ENCODE measurements around the gene ANKRD33B.
"Not testable (repeated sequence)": the region's sequence is repeated elsewhere in the genome, so short reads cannot be mapped to it uniquely, and the experiment has no call there.

ANKRD33B gene

DNA sequence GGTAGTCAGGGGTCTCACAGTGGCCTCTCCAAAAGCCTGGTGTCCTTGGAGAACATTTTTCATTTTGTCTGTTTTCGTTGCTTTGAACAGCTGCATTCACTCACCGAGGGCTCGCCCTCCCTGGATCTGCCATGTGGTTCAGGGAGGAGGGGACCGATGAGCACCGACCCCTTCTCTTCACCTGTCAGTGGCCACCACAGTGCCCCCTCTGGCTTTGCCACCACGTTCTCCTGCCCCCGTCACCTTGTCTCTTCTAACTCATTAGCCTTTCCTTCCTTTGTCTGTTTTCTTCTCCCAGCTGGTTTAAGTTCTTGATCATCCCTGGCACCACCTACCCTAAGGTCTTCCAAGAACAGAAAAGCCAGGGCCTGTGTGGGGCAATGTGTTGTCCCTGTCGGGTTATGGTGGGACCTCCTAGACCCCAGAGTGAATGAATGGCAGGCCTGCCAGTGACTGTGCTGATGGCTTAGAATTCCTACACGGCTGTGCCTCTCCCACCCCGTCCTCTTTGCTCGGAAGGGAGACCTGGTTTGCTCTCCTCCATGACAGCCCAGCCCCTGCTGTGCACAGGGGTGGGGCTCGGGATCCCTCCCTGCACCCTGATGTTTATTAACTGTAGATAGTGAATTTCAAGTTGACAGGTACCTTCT is 90.0 kb downstream of the ANKRD33B start:
- Histone ChIP-seq H3K9ac (ENCODE audit: low read depth, low read length) (no peak overlapping the region), H3K4me1 (ENCODE audit: insufficient read depth, low read length) (peaks cover 3% of the 10 kb centered on the region; the same call in 1 of the 2 replicates), H3K36me3 (ENCODE audit: insufficient read depth, low read length) (no peaks in the 10 kb centered on the region), H3K9me3 (ENCODE audit: control insufficient read depth, insufficient read depth, low read length) (no peaks in the 10 kb centered on the region)

DNA sequence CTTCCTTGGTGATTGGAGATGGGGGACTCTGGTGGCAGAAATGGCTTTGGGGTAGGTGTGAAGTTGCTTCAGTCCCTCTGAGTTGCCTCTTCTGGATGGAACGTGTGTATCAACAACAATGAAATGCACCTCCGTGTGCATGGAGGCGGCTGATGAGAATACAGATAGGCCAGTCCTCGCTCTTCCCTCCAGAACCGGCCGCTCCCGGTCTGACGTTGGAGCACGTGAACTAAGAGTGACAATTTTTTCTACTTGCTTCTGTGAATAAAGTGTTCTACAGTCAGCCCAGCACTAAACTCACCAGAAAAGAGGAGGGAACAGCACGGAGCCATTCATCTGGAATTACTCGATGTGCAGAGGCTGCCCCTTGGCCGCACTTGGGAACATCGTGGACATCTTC is 90.7 kb downstream of the ANKRD33B start:
- Histone ChIP-seq H3K9me3 (ENCODE audit: control insufficient read depth, insufficient read depth, low read length) (no peaks in the 10 kb centered on the region), H3K9ac (ENCODE audit: low read depth, low read length) (no peak overlapping the region), H3K36me3 (ENCODE audit: insufficient read depth, low read length) (no peaks in the 10 kb centered on the region), H3K4me1 (ENCODE audit: insufficient read depth, low read length) (peaks cover 3% of the 10 kb centered on the region; the same call in 1 of the 2 replicates)

DNA sequence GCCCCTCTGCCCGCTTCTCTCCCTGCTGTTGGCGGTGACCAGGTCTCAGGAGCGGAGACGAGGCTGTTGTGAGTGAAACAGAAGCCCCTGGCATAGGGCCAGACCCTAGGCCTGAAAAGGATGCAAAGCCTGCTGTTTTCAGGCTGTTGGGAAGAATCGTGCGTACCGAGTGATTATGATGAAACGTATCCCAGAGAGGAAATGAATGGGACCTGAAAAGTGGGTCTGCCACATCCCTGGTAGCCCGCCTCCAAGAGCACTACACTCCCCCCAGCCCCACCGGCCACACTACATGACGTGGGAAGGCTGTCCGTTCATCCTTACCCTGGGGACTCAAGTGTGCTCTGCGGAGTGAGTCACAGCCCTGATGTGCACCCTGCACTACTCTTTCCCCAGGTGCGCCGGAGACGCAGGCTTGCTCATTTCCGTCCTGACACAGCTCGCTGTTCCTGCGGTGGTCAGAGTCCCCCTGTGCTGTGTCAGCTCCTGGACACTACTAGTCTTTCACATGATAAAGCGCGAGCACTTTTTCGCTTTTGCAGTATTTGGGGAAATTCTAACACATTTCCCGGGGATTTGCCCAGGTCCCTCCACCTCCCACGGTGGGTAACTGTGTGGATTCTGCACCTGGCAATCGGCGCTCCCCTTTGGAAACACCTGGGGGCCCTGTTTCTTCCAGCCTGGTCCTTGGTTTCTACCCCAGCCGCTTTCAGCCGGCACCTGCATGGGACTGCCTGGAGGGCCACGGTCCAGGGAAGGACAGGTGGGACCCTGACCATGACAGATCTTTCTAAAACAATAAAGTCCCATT is 91.5 kb downstream of the ANKRD33B start:
- no peaks in the 10 kb centered on the region for H3K36me3 ChIP-seq (ENCODE audit: insufficient read depth, low read length)
- H3K9me3 ChIP-seq (ENCODE audit: control insufficient read depth, insufficient read depth, low read length), result no peaks in the 10 kb centered on the region
- peaks cover 3% of the 10 kb centered on the region; the same call in 1 of the 2 replicates for H3K4me1 ChIP-seq (ENCODE audit: insufficient read depth, low read length)
- H3K9ac ChIP-seq (ENCODE audit: low read depth, low read length), result no peak overlapping the region

DNA sequence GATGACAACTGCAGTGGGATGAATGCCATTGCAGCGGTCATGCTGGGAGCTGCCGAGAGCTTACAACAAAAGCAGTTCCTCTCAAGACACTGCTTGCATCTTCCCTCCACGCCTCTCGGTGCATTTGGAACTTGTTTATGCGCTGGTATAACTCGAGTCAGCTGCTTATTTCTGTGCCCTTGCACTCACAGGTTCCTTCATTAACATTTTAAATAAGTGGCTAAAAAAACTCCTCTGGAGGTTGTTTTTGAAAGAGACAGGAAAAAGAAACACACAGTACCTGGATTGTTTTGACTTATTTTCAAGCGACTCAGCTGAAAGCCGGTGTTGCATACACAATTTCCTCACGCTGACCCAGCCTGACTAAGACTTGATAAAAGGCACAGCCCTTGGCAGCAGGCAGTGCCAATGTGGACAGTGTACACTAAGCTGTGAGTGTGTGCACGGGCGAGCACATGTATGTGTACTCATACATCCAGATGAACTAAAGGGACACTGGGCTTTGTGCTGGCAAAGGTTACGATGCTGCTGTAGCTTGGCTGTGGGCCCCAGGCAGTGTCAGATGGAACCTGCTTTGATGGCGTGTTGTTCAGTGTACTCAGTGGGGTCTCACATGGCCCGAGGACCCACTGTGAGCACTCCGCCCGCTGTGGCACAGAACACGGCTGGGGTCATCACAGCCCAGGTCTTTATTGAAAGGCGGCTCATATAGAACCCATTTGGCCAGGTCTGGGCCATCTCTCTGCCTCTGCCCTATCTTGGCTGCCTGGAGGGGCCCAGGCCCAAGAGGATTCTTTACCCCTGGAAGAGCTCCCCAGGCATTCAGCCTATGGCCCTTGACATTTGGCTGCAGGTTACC is 92.3 kb downstream of the ANKRD33B start:
- no peak overlapping the region for H3K9ac ChIP-seq (ENCODE audit: low read depth, low read length)
- H3K4me1 ChIP-seq (ENCODE audit: insufficient read depth, low read length), result peaks cover 3% of the 10 kb centered on the region; the same call in 1 of the 2 replicates

DNA sequence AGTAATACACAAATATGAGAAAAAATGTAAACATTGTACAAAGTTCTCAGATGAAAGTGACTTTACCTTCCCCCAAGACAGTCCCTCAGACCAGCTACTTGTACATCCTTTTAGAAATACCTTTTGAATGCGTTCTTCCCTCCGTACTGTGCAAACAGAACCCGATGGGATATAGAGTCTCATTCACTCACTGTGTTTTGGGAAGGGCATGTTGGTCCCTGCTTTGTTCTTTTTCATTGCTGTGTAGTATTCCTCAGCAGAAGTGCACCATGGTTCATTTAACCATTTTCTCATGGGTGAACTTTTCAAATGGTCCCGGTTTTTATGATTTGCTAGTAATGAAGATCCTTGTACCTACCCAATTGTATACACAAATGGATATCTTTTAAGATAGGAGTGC is 94.4 kb downstream of the ANKRD33B start:
- Histone ChIP-seq H3K9ac (ENCODE audit: low read depth, low read length) (no peak overlapping the region), H3K9me3 (ENCODE audit: control insufficient read depth, insufficient read depth, low read length) (no peaks in the 10 kb centered on the region), H3K4me1 (ENCODE audit: insufficient read depth, low read length) (peaks cover 3% of the 10 kb centered on the region; the same call in 1 of the 2 replicates), H3K36me3 (ENCODE audit: insufficient read depth, low read length) (no peaks in the 10 kb centered on the region)

More for the DNA sequence above, 92.3 kb downstream of the ANKRD33B start:
- Histone ChIP-seq H3K9me3 (ENCODE audit: control insufficient read depth, insufficient read depth, low read length) (no peaks in the 10 kb centered on the region), H3K36me3 (ENCODE audit: insufficient read depth, low read length) (no peaks in the 10 kb centered on the region)

DNA sequence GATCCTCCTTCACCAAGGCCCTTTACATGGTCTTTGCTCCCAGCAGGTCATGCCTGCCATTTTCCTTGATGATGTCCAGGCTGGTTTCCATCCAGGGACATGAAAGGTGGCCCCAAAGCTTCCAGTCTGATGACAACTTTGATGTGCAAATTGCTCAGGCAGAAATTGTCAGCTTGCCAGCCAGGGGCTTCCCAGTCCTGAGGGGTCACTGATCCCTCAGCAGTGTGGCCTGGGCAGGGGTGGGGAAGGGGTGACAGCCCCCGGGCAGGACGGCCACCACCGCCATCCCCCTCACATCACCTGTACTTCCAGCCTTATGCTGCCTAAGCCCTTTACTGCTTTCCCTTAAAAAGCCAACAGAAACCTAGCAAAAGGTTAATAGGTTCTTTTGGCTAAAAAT is 96.3 kb downstream of the ANKRD33B start:
- Histone ChIP-seq H3K4me1 (ENCODE audit: insufficient read depth, low read length) (peaks cover 9% of the 10 kb centered on the region), H3K36me3 (ENCODE audit: insufficient read depth, low read length) (no peaks in the 10 kb centered on the region), H3K9me3 (ENCODE audit: control insufficient read depth, insufficient read depth, low read length) (no peaks in the 10 kb centered on the region), H3K9ac (ENCODE audit: low read depth, low read length) (no peak overlapping the region)

DNA sequence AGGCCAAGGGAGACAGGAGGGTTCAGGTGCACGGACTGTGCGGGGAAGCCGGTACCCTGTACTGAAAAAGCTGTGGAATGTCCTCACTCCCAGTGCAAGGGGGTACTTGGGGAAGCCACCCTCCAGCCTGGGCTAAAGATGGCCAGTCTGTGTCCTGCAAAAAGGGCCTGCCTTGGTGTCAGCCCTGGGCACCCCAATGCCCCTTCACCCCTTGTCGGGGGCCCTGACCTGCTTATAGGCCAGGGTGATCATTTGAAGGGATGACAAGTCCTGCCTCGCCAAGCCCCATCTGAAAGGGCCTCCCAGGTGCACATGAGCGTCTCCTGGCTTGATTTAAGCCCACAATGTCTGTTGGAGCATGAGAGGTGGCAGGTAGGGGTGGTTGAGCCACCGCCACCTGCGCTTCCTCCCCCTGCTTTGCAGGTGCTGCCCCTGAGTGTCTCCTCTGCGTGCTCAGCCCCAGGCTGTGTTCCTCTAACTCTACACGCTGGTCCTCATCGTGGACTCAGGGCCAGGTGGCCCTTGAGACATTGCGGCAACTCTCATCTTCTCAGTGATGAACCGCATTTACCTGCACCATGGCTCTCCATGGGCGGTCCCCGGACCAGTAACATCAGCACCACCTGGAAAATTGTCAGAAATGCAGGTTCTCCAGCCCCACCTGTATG is 97.0 kb downstream of the ANKRD33B start:
- Histone ChIP-seq H3K36me3 (ENCODE audit: insufficient read depth, low read length) (no peaks in the 10 kb centered on the region), H3K4me1 (ENCODE audit: insufficient read depth, low read length) (peaks cover 6% of the 10 kb centered on the region), H3K9ac (ENCODE audit: low read depth, low read length) (no peak overlapping the region), H3K9me3 (ENCODE audit: control insufficient read depth, insufficient read depth, low read length) (no peaks in the 10 kb centered on the region)

DNA sequence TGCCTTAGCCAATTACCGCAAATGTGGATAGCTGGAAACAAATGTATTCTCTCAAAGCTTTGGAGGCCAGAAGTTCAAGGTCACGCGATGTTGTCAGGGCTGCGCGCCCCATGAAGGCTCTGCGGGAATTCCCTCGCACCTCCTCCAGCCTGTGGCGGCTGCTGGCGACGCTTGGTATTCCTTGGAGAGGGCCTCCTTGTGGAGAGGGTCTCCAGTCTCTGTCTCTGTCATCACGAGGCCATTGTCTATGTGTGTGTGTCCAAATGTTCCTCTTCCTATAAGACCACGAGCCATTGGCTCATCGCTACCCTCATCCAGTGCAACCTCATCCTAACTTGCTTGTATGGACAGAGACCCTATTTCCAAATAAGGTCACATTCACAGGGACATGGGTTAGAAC is 97.5 kb downstream of the ANKRD33B start:
- no peak overlapping the region for H3K9ac ChIP-seq (ENCODE audit: low read depth, low read length)
- H3K4me1 ChIP-seq (ENCODE audit: insufficient read depth, low read length), result peaks cover 6% of the 10 kb centered on the region; the same call in 1 of the 2 replicates
- no peaks in the 10 kb centered on the region for H3K36me3 ChIP-seq (ENCODE audit: insufficient read depth, low read length)
- H3K9me3 ChIP-seq (ENCODE audit: control insufficient read depth, insufficient read depth, low read length), result no peaks in the 10 kb centered on the region

DNA sequence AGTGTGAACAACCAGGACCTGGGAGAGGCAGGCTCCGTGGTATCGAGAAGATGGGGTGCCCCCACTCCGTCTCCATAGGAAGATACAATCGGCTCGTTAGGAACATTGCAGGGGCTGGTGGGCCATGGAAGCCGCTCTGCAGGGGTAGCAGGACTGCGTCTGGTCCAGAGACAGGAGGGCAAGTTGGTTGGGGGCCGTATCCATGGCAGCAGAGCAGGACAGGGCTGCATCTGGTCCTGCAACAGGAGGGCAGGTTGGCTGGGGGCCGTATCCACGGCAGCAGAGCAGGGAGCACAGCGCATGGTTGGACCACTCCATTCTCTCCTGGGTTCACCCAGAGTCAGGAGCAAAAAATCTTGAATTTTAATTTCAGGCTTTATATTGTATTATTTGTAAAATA is 98.2 kb downstream of the ANKRD33B start:
- Histone ChIP-seq H3K36me3 (ENCODE audit: insufficient read depth, low read length) (no peaks in the 10 kb centered on the region), H3K9ac (ENCODE audit: low read depth, low read length) (no peak overlapping the region), H3K4me1 (ENCODE audit: insufficient read depth, low read length) (peaks cover 6% of the 10 kb centered on the region; the same call in 1 of the 2 replicates), H3K9me3 (ENCODE audit: control insufficient read depth, insufficient read depth, low read length) (no peaks in the 10 kb centered on the region)

DNA sequence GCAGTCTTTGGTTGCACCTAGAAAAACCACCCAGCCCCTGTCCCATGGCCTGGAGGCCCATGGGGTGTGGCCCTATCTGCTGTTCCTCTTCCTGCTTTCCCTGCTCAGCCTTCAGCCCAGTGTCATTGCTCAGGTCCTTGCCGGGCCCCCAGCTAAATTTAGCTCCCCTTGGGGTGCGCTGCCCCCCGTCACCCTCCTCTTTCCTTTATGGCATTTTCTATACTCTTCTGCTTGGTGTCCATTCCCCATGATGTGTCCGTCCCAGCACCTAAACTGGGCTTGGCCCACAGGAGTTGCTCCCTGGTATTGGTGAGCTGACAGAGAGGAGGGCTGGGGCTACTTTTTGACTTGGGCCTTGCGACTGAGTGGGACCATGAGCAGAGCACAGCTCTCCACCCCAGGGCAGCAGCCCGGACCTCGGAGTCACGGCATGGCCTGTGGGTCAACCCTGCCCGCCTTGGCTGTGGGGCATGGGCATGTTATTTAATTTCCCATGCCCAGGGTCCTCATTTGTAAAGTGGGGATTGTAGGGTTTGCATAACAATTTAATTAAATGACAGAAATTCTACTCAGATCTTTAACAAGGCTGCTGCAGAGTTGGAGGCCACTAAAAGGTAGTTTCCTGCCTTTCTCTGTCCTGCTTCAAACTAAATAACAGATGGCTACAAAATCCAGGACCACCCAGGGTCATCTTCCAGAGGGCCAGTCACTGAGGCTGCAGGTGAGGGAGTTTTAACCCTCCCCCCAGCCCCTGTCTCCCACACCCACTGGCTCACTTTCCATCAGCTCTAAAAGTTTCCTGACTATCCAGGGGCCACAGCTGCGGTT is 99.0 kb downstream of the ANKRD33B start:
- no peak overlapping the region for H3K9ac ChIP-seq (ENCODE audit: low read depth, low read length)
- no peaks in the 10 kb centered on the region for H3K36me3 ChIP-seq (ENCODE audit: insufficient read depth, low read length)
- H3K9me3 ChIP-seq (ENCODE audit: control insufficient read depth, insufficient read depth, low read length), result no peaks in the 10 kb centered on the region
- H3K4me1 ChIP-seq (ENCODE audit: insufficient read depth, low read length), result peaks cover 6% of the 10 kb centered on the region; the same call in 1 of the 2 replicates

DNA sequence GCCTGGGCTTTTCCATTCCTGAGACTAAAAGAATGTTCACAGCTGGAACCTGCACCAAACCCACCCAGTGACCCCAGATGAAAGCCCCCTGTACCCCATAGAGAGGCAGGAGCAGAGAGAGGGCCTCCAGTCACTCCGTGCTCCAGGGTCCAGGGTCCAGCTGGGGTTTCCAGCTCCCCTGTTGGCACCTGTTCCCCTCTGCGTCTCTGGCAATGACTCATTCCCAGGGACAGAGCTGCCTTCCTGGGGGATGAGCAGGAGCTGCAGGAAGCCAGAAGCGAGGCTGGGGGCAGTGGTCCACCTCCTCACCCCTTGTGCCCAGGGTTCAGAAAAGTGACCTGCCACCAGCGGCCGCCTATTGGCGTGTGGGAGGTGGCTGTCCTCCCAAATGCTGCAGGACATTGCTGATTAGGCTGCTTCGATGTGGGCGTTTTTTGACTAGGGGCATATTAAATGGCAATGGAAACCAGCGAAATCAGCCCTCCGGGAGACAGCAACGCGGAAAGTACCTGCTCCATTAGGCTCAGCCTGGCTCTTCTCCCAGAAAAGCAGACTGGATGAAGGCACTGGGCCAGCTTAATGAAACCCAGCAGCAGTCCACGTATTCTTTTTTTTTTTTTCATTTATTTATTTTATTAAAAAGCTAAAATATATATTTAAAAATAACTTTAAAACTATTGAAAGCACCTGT is 99.8 kb downstream of the ANKRD33B start:
- Histone ChIP-seq H3K36me3 (ENCODE audit: insufficient read depth, low read length) (no peaks in the 10 kb centered on the region), H3K4me1 (ENCODE audit: insufficient read depth, low read length) (peaks cover 6% of the 10 kb centered on the region; the same call in 1 of the 2 replicates), H3K9ac (ENCODE audit: low read depth, low read length) (no peak overlapping the region)

DNA sequence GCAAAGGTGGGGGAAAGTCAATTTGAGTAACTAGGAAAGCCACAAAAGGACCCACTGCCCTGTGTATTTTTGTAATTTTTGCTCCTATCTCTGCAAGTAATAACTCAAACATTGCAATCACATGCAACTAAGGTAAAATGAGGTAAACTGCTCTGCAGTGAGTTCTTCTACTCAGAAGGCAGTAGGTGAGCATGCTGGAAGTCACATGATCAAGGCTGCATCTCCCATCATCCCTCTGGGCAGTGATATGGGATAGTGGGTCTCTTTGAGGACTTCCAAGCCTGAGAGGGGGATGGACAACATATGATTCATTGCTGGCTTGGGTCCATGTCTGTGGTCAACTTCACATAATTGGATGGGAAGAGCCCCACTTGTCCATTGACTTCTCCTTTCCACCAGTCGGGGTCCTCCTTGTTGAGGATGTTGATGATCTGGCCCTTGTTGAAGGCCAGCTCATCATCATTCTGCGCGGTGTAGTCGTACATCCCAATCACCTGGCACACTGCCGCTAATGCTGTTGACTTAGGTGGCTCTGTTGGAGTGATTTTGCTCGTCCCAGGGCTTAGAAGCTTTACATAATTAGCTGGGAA is 100.4 kb downstream of the ANKRD33B start:
- not testable (repeated sequence) for H3K9ac ChIP-seq (ENCODE audit: low read depth, low read length); H3K36me3 ChIP-seq (ENCODE audit: insufficient read depth, low read length); H3K9me3 ChIP-seq (ENCODE audit: control insufficient read depth, insufficient read depth, low read length); H3K4me1 ChIP-seq (ENCODE audit: insufficient read depth, low read length)

More for the DNA sequence above, 99.8 kb downstream of the ANKRD33B start:
- no peaks in the 10 kb centered on the region for H3K9me3 ChIP-seq (ENCODE audit: control insufficient read depth, insufficient read depth, low read length)

All from ES-I3 (cell line).